Common myeloid progenitor, CD34-positive (primary cell): Measurements from ENCODE around the gene GNAI2.

ENCODE experiments used
- CTCF ChIA-PET: fragments of 350-600 bp; sonication (Branson Sonifier 250); formaldehyde crosslinking; loops from one replicate; lab custom pipeline; 2021; ENCODE audit warnings: antibody characterized with exemption; lab: Charles Lee
- POLR2A ChIA-PET: fragments of 350-600 bp; sonication (Branson Sonifier 250); formaldehyde crosslinking; loops from one replicate; lab custom pipeline; 2021; ENCODE audit warnings: antibody characterized with exemption; lab: Charles Lee
- DNase-seq, 3 donors: peaks; one replicate each; pipeline versions ENCODE4 v3.0.0 to v3.0.0-alpha.2; 2013
- H3K27ac ChIP-seq, 2 experiments: 1 replicate in 1 of 2; 2 replicates in 1 of 2; pipeline ENCODE4 v1.7.0; 2013; ENCODE audit warnings: inconsistent platforms in 2 of 2, low read length in 2 of 2, mild to moderate bottlenecking in 2 of 2, low read depth in 1 of 2, moderate library complexity in 1 of 2; ENCODE audit not compliant: severe bottlenecking in 2 of 2, insufficient read depth in 1 of 2, poor library complexity in 1 of 2
- H3K27me3 ChIP-seq, 5 experiments: replicated peaks in 2 of 5; 1 replicate in 3 of 5; 2 replicates in 2 of 5; pipeline versions ENCODE4 v1.6.1 to v1.7.0; 2013; ENCODE audit warnings: low read length in 4 of 5, mild to moderate bottlenecking in 2 of 5, moderate library complexity in 2 of 5, inconsistent platforms in 1 of 5; ENCODE audit not compliant: insufficient read depth in 5 of 5, control insufficient read depth in 4 of 5
- H3K36me3 ChIP-seq, 4 experiments: 1 replicate in 2 of 4; 2 replicates in 2 of 4; pipeline versions ENCODE4 v1.6.1 to v1.7.0; 2013; ENCODE audit warnings: low read length in 3 of 4, control low read depth in 1 of 4, mild to moderate bottlenecking in 1 of 4; ENCODE audit not compliant: control insufficient read depth in 4 of 4, insufficient read depth in 4 of 4
- H3K4me1 ChIP-seq, 4 experiments: 1 replicate in 3 of 4; 2 replicates in 1 of 4; pipeline versions ENCODE4 v1.6.1 to v1.7.1; 2013; ENCODE audit warnings: low read length in 3 of 4, mild to moderate bottlenecking in 3 of 4, control low read depth in 1 of 4, inconsistent platforms in 1 of 4, moderate library complexity in 1 of 4; ENCODE audit not compliant: control insufficient read depth in 4 of 4, insufficient read depth in 4 of 4; ENCODE audit errors: control extremely low read depth in 1 of 4
- H3K4me3 ChIP-seq, 7 experiments: 1 replicate in 4 of 7; 2 replicates in 3 of 7; pipeline versions ENCODE4 v1.5.1 to v1.7.0; 2013; ENCODE audit warnings: mild to moderate bottlenecking in 7 of 7, low read length in 6 of 7, moderate library complexity in 6 of 7, inconsistent platforms in 2 of 7, low read depth in 2 of 7, control low read depth in 1 of 7; ENCODE audit not compliant: insufficient read depth in 4 of 7, control insufficient read depth in 1 of 7; ENCODE audit errors: extremely low read depth in 1 of 7
- H3K9me3 ChIP-seq, 5 experiments: 1 replicate in 4 of 5; 2 replicates in 1 of 5; pipeline versions ENCODE4 v1.6.1 to v1.7.1; 2013; ENCODE audit warnings: low read length in 4 of 5, mild to moderate bottlenecking in 2 of 5, inconsistent platforms in 1 of 5, low read depth in 1 of 5, moderate library complexity in 1 of 5; ENCODE audit not compliant: control insufficient read depth in 4 of 5, insufficient read depth in 2 of 5; ENCODE audit errors: control extremely low read depth in 1 of 5
- WGBS: methylation state at CpG from one replicate; pipeline ENCODE4 v1.1.5; 2013; ENCODE audit not compliant: insufficient coverage; 5-methylcytosine and 5-hydroxymethylcytosine counted together

GNAI2 gene

DNA sequence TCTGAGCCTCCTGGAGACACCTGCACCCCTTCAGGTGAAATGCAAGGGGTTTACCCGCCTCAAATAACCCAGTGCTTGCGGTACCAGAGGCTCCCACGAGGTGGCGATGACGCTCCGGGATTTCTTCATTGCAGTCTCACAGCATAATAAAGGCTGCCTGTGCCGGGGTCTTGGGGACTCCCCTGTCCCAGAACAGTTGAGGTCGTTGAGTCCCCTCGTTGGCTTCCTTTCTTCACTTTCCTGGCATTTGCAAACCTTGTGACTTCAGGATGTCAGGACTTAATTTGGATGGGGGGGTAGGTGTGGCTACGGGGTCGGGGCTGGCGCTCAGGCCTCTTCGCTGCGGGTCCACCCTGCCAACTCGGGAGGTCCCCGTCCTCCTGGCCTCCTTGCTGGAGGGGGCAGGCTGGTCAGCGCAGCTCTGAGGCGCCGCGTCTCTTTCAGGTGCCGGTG, 43.3 kb upstream of the GNAI2 start:
- H3K27me3 ChIP-seq = peaks cover 0 to 38% (median 23%) of the 10 kb centered on the region in 5 experiments
- no peak overlapping the region for H3K27ac ChIP-seq
- DNase-seq = peak; percentile 67 to 85 (median 77)
- no peak overlapping the region for H3K4me3 ChIP-seq
- POLR2A ChIA-PET = no interaction called here
- CTCF ChIA-PET = interaction anchor here (0.7 to 14.7 kb wide), 32 partner anchors 9 to 243 kb away, joined by 3 to 238 read pairs (median 5); partner anchors contain the start of genes GNAI2, HYAL2 and SLC38A3
- H3K9me3 ChIP-seq = no peaks in the 10 kb centered on the region
- peaks cover 0 to 19% (median 15%) of the 10 kb centered on the region in 4 experiments for H3K4me1 ChIP-seq
- no peaks in the 10 kb centered on the region for H3K36me3 ChIP-seq
- 11% methylated on average over 18 of the region's 21 CpGs for WGBS

DNA sequence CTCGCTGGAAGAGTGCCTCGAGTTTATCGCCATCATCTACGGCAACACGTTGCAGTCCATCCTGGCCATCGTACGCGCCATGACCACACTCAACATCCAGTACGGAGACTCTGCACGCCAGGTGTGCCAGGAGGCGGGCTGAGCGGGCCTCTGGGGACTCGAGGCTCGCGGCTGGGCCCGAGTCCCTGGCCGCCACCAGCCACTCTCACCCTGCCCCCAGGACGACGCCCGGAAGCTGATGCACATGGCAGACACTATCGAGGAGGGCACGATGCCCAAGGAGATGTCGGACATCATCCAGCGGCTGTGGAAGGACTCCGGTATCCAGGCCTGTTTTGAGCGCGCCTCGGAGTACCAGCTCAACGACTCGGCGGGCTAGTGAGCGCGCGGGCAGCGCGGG, 42.7 kb upstream of the GNAI2 start:
- Histone ChIP-seq H3K36me3 (no peaks in the 10 kb centered on the region), H3K27ac (no peak overlapping the region), H3K4me1 (peaks cover 0 to 19% (median 15%) of the 10 kb centered on the region in 4 experiments), H3K4me3 (no peak overlapping the region), H3K9me3 (no peaks in the 10 kb centered on the region), H3K27me3 (peaks cover 0 to 38% (median 23%) of the 10 kb centered on the region in 5 experiments)
- ChIA-PET CTCF (interaction anchor here (1.0 to 12.2 kb wide), 15 partner anchors 14 to 130 kb away, joined by 3 to 238 read pairs (median 14); partner anchors contain the start of genes GNAI2, HYAL2, LSMEM2 and SLC38A3), POLR2A (no interaction called here)
- WGBS = 51% methylated on average over 35 of the region's 36 CpGs
- DNase-seq = no peak

DNA sequence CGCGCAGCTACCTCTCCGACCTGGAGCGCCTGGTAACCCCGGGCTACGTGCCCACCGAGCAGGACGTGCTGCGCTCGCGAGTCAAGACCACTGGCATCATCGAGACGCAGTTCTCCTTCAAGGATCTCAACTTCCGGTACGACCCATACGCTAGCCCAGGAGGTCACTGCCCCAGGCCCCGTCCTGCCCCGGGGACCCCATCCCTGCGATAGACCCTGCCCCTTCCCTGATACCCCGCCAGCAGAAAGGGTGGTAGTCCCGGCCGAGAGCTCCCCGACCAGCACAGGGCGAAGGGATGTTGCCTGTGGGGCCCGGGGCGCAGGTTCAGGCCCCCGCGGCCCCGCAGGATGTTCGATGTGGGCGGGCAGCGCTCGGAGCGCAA, 42.3 kb upstream of the GNAI2 start:
- ChIA-PET CTCF (interaction anchor here (1.0 to 12.2 kb wide), 13 partner anchors 14 to 92 kb away, joined by 3 to 238 read pairs (median 26); partner anchors contain the start of genes GNAI2, LSMEM2 and SLC38A3), POLR2A (no interaction called here)

DNA sequence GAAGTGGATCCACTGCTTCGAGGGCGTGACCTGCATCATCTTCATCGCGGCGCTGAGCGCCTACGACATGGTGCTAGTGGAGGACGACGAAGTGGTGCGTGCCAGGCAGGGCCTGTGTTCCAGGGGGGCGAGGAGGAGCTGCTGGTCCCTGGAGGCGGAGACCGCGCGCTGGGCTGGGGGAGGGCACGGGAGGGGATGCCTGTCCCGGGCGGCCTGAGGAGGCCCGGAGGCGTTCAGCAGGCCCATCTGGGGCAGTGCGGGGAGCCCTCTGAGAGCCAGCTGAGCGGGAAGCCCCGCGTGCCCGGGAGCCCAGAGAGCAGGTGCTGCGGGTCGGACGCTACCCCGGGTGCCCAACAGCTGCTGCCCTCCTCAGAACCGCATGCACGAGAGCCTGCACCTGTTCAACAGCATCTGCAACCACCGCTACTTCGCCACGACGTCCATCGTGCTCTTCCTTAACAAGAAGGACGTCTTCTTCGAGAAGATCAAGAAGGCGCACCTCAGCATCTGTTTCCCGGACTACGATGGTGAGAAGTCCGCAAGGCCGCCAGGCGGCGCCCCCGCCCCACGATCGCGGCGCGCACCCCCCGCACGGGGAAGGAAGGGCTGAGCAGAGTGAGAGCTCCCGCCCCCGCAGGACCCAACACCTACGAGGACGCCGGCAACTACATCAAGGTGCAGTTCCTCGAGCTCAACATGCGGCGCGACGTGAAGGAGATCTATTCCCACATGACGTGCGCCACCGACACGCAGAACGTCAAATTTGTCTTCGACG, 41.7 kb upstream of the GNAI2 start:
- Histone ChIP-seq H3K27me3 (peaks cover 0 to 38% (median 25%) of the 10 kb centered on the region in 5 experiments), H3K4me3 (peak overlapping the region in 1 of 7 experiments; percentile 11), H3K36me3 (no peaks in the 10 kb centered on the region), H3K9me3 (no peaks in the 10 kb centered on the region), H3K27ac (no peak overlapping the region), H3K4me1 (peaks cover 0 to 17% (median 15%) of the 10 kb centered on the region in 4 experiments)
- ChIA-PET CTCF (interaction anchor here (0.8 to 12.2 kb wide), 21 partner anchors 10 to 124 kb away, joined by 3 to 238 read pairs (median 6); partner anchors contain the start of genes GNAI2, LSMEM2 and SLC38A3), POLR2A (interaction anchor here (1.1 kb wide), 1 partner anchor 32 kb away, joined by 7 read pairs; no protein-coding TSS in a partner anchor)
- peak; percentile 80 to 88 (median 86) for DNase-seq
- WGBS = 10% methylated on average over 64 of the region's 70 CpGs

More for the DNA sequence above, 42.3 kb upstream of the GNAI2 start:
- peaks cover 0 to 38% (median 25%) of the 10 kb centered on the region in 5 experiments for H3K27me3 ChIP-seq
- no peaks in the 10 kb centered on the region for H3K36me3 ChIP-seq
- peaks cover 0 to 19% (median 15%) of the 10 kb centered on the region in 4 experiments for H3K4me1 ChIP-seq
- WGBS = 29% methylated on average over 34 of the region's 34 CpGs
- no peak overlapping the region for H3K27ac ChIP-seq
- H3K9me3 ChIP-seq = no peaks in the 10 kb centered on the region
- no peak overlapping the region for H3K4me3 ChIP-seq
- no peak for DNase-seq

DNA sequence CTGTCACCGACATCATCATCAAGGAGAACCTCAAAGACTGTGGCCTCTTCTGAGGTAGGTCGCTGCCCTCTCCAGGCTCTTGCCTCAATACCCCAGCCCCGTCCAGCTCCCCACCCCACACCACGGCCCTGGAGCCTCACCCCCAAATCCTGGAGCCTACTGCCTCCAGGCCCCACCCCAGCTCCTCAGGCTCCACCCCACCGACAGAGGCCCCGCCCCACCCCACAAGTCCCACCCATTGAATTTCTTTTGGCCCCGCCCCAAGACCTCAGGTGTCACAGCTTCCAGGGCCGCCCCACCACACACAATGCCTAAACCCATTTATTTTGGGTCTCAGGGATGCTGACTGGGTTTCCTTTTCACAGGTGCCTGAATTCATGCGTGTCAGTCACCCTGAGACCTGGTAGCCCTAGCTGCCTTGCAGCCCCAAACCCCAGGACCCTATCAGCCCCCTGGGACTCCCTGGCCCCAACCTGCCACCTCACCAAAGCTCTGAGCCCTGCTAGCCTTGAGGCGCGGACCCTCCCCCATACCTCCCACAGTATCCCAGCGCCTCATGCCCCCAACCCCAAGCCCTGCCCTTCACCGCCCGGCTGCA, 41.0 kb upstream of the GNAI2 start:
- 87% methylated on average over 10 of the region's 14 CpGs for WGBS
- Histone ChIP-seq H3K36me3 (no peaks in the 10 kb centered on the region), H3K4me1 (peaks cover 0 to 17% (median 15%) of the 10 kb centered on the region in 4 experiments), H3K4me3 (peak overlapping the region in 1 of 7 experiments; percentile 11), H3K27me3 (peaks cover 0 to 38% (median 25%) of the 10 kb centered on the region in 5 experiments), H3K27ac (no peak overlapping the region), H3K9me3 (no peaks in the 10 kb centered on the region)
- CTCF ChIA-PET = interaction anchor here (0.8 to 12.2 kb wide), 21 partner anchors 11 to 123 kb away, joined by 3 to 238 read pairs (median 6); partner anchors contain the start of genes GNAI2, LSMEM2 and SLC38A3
- peak in 1 of 3 donors; percentile 48 for DNase-seq
- POLR2A ChIA-PET = interaction anchor here (1.1 kb wide), 2 partner anchors 12 to 31 kb away, joined by 3 to 7 read pairs; no protein-coding TSS in a partner anchor

DNA sequence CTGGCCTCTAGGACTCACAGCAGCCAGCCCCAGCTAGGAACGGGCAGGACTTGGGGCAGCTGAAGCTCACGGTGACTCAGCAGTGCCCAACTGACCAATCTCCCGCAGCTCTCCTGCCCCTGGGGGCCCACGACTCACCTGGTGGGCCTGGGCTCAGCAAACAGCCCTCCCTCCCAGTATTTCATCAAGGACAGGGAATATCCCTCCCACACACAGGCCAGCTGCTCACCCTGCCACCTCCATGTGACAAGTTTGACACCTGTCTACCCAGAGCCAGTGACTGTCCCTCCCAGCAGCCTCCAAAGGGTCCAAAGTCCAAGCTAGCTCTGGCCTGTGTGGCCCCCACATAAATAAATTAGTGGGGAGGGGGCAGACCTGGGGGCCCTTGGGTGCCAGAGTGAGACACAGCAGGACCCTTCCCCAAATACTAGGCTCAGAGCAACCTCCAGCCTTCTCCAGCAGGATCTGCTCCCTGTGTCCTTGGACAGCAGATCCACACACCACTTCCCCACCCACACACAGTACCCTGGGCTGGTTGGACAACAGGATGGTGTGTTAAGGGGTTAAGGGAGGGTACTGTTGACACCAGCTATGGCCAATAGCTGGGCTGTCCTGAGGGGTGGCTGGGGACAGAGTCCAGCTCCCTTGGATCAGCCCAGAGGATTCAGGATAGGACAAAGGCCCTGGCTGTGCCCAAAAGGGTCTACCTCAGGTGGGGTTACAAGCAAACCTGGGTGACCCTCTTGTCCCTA, 40.3 kb upstream of the GNAI2 start:
- DNase-seq = no peak
- 87% methylated on average over 3 of the region's 4 CpGs for WGBS
- ChIA-PET CTCF (interaction anchor here (0.9 to 12.2 kb wide), 16 partner anchors 12 to 83 kb away, joined by 3 to 238 read pairs (median 16); partner anchors contain the start of genes GNAI2, LSMEM2 and SLC38A3), POLR2A (interaction anchor here (1.1 to 1.2 kb wide), 3 partner anchors 12 to 40 kb away, joined by 3 to 4 read pairs (median 3); no protein-coding TSS in a partner anchor)
- no peaks in the 10 kb centered on the region for H3K36me3 ChIP-seq
- no peak overlapping the region for H3K4me3 ChIP-seq
- no peak overlapping the region for H3K27ac ChIP-seq
- H3K27me3 ChIP-seq = peaks cover 0 to 38% (median 25%) of the 10 kb centered on the region in 5 experiments
- H3K9me3 ChIP-seq = no peaks in the 10 kb centered on the region
- H3K4me1 ChIP-seq = peaks cover 0 to 17% (median 14%) of the 10 kb centered on the region in 4 experiments
